Omental fat pad (tissue), 4 donors: ENCODE data around the gene SEPTIN3. TPM values are rescaled to one million over a fixed set of nuclear protein-coding genes. Genes with fewer than 3 reads are reported as not detected.
A peak's percentile ranks its signal among the peaks of the same experiment; 100 is the strongest.

Experiments
- ATAC-seq: fragments of 150-250 bp; one replicate; pipeline ENCODE4 v1.9.1; 2016; ENCODE audit warnings: mild to moderate bottlenecking, moderate library complexity; ENCODE audit not compliant: low FRiP score
- DNase-seq: peaks from one replicate; pipeline ENCODE4 v3.0.0-alpha.2; 2019; ENCODE audit warnings: low spot score
- CTCF ChIP-seq, 3 donors: fragments of 450-650 bp; IDR thresholded peaks; one replicate each; pipeline ENCODE4 v1.5.1; 2016 to 2017; ENCODE audit warnings: antibody characterized with exemption in 3 of 3, mild to moderate bottlenecking in 3 of 3, moderate library complexity in 2 of 3
- total RNA-seq, 4 donors: library from RNA; depleted of rRNA; stranded (reverse); fragments of >200 nt; gene quantifications; one replicate each; pipeline ENCODE4 v1.1.0, GENCODE V29; 2016

SEPTIN3 gene
- total RNA-seq, 4 donors from 2014 or later, result 0.13 to 0.72 (median 0.37) TPM; not detected in 1

GRCh38 chr22:41952713-41953112, 16.5 kb upstream of the SEPTIN3 start:
- DNase-seq (no peak), ATAC-seq (no peak)
- TF ChIP-seq CTCF (IDR thresholded peaks at IDR 0.05), result no peak

GRCh38 chr22:41957941-41958556, 11.2 kb upstream of the SEPTIN3 start:
- DNase-seq, result no peak
- TF ChIP-seq CTCF (IDR thresholded peaks at IDR 0.05), result no peak
- ATAC-seq, result no peak

- DNase-seq, result no peak
- ATAC-seq, result peak; percentile 76
- no peak for TF ChIP-seq CTCF (IDR thresholded peaks at IDR 0.05)
Measured at GRCh38 chr22:41963453-41964111, 5.7 kb upstream of the SEPTIN3 start.

- ATAC-seq (peak; percentile 52), DNase-seq (no peak)
- no peak for TF ChIP-seq CTCF (IDR thresholded peaks at IDR 0.05)
Measured at GRCh38 chr22:41964112-41964491, 5.1 kb upstream of the SEPTIN3 start.

- ATAC-seq, result no peak
- no peak for DNase-seq
- TF ChIP-seq CTCF (IDR thresholded peaks at IDR 0.05), result no peak
Measured at GRCh38 chr22:41966225-41966606, 3.0 kb upstream of the SEPTIN3 start.

GRCh38 chr22:41966607-41967240, 2.5 kb upstream of the SEPTIN3 start:
- DNase-seq (no peak), ATAC-seq (peak; percentile 38)
- TF ChIP-seq CTCF (IDR thresholded peaks at IDR 0.05), result no peak

GRCh38 chr22:41968601-41969000, 642 bp upstream of the SEPTIN3 start:
- no peak for ATAC-seq
- no peak for TF ChIP-seq CTCF (IDR thresholded peaks at IDR 0.05)
- no peak for DNase-seq
